GM12872 (cell line): ENCODE measurements around the gene CBX7.

Experiments
- TF ChIP-seq, protein P1 (sequence below): IDR thresholded peaks from 3 replicates; pipeline ENCODE4 v1.5.1; 2011; ENCODE audit warnings: low read depth, mild to moderate bottlenecking, low read length, moderate library complexity; ENCODE audit not compliant: insufficient read depth

The CBX7 gene

DNA sequence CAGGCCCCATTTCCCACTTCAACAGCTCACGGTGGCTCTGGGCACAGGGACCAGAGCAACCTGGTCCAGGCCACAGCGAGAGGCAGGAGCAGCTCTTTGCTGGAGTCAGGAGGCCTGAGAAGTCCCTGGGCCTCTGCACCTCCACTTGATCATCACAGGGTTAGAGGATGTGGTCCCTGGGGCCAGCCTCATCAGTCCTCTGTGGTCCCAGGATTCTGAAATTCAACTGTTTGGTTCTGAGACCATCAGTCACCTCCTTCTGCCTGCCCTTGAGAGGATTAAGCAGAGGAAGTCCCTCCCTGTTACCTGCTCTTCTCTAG lies 24.9 kb upstream of the CBX7 start:
- TF ChIP-seq, protein P1, sequence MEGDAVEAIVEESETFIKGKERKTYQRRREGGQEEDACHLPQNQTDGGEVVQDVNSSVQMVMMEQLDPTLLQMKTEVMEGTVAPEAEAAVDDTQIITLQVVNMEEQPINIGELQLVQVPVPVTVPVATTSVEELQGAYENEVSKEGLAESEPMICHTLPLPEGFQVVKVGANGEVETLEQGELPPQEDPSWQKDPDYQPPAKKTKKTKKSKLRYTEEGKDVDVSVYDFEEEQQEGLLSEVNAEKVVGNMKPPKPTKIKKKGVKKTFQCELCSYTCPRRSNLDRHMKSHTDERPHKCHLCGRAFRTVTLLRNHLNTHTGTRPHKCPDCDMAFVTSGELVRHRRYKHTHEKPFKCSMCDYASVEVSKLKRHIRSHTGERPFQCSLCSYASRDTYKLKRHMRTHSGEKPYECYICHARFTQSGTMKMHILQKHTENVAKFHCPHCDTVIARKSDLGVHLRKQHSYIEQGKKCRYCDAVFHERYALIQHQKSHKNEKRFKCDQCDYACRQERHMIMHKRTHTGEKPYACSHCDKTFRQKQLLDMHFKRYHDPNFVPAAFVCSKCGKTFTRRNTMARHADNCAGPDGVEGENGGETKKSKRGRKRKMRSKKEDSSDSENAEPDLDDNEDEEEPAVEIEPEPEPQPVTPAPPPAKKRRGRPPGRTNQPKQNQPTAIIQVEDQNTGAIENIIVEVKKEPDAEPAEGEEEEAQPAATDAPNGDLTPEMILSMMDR, result no peak

DNA sequence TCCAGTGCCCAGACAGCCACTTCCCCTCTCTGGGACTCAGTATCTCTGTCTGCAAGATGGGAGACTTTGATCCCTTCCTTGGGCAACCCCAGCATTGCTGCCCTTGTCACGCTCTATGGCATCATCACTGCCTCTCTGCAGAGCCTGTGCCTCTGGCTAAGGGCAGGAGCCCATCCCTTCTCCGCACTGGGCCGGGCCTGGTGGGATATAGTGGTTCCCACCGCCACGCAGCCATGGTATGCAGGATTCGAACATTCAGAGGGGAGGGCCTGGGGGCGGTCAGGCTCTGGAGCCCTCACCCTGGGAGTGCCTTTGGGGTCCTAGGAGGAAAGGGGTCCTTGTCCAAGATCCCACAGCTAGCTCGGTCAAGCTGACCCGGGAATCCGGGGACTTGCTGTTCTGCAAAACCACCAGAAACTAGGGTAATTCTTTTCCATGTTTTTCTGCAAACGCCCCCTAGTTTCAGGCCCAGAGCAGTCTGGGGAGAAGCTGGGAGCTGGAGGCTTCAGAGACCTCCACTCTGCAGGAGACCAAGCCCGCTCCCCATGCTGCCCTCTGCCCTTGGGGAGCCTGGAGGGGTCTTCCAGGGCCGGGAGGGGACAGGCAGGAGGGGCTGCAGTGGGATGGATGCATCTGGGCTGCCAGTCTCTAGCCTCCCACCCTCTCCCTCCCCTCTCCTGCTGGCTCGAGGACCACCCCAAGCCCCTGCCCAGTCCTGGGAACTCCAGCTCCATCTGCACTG lies 24.4 kb upstream of the CBX7 start:
- TF ChIP-seq, protein P1, result no peak

DNA sequence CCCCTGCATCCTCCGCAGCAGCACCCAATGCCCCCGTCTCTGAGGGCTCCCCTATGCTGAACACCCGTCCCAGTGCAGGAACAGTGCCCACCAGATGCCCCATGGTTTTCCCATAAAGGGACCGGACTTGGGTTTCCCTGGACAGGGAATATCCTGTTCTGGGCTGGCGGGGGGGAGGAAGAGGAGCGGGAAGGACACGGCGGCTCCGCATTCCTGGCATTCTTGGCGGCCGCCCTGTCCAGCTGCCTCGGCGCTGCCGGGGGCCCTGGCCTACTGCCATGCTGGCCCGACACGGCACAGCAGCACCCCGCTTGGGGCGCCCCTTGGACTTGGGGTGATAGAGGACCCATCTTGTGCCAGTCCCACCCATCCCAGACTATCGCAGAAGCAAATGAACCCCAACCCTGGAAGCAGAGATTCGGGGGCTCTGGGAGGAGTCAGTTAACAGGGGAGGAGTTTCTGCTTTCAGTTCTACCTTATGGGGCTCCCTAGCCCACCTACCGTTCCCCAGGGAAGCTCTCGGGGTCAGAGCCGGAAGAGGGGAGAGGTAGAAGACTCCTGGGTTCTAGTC lies 23.7 kb upstream of the CBX7 start:
- TF ChIP-seq, protein P1, result no peak

DNA sequence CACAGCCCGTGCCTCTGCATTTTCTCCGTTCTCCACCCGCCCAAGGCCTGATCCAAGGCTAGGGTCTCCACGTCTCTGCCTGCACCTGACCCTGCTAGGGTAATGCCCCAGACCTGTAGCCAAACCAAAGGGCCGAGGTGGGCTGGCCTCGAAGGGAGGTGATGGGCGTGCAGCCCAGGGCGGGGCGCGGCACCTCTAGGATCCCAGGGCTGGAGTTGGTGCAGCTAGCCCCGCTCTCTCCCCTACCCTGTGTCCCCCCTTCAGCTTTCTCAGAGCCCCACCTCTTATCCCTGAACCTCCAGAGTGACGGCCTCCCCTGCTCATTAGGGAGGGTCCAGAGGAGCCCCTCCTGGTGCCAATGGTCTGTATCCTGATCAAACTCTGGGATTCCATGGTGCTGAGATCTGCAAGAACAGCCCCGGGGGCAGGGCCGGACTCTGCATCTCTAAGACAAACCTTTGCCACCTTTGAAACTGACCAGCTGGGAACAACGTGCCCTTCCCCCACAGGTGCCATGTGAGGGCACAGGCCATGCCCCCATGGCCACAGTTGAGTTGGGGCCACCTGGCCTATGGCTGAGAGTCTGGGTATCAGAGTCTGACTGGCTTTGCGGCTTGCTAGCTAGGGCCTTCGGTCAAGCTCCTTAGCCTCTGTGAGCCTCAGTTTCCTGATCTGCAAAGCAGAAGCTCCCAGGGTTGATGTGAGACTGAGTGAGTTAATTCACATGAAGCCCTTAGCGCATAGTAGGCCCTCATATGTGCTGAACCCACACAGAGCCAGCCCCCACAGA lies 23.1 kb upstream of the CBX7 start:
- TF ChIP-seq, protein P1, result no peak

DNA sequence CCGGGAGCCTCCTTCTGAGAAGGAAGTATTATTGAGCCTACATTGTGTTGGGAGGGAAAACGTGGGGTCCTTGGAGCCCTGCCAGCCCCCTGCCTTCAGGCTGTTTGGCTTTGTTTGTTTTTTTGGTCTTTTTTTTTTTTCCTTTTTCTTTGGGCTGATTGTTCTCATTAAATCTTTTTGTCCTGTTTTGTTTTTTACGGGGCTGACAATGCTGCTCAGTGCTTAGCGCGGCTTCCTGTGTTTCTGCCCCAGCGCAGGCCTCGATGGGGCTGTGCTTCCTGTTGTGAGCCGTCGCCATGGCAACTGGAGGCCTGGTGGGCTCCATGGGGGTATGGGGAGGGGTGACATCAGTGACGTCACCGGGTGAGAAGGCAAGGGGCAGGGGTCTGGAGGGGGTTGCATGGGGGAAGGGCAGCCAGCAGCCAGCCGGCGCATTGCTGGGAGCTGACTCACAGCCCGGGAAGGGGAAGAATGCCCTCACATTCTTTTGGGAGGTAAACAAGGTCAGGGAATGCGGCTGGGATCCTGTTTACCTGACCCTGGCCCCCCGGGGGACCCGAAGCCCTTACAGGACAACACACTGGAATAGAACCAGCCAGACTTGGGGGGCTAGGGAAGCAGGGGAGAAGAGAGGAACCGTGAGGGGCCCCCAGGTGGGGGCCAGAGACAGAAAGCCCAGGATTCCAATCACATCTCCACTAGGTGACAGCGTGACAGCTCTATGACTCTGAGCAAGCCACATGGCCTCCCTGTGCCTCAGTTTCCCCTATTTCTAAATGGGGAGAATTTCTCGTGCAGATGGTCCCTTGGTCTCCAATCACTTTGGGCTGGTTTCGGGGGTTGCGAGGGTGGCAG lies 22.2 kb upstream of the CBX7 start:
- TF ChIP-seq, protein P1, result no peak

DNA sequence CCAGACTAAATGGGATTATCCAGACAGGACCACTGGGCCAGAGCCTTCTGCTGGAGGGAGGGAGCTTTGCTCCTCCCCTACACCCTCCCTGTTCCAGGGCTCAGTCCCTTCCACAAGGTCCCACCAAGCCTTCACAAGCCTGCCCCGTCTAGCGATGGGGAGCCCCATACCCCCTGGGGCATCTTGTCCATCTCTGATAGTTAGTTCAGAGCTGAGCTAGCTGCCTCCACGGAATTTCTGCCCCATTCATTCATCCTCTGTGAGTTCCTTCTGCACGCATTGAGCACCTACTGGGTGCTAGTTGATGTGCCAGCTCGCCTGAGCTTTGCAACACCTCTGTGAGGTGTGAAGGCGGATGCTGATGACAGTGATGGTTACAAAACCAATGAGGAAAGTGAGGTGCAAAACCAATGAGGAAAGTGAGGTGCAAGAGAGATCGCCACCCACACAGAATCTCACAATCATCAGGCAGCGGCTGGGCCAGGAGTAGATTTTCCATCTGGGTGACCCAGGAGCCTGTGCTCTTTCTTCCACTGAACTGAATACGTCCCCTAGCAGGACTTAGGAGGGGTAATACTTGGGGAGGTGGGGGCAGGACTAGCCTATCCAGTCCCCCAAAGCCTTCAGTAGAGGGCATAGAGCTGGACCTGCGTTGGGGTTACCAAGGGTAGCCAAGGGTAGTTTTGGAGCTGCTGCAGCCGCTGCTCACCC lies 21.5 kb upstream of the CBX7 start:
- TF ChIP-seq, protein P1, result no peak
